Calu3 (cell line): ENCODE measurements around the gene CCNF. TPM values are rescaled to one million over a fixed set of nuclear protein-coding genes. Genes with fewer than 3 reads are reported as not detected.
"Not testable (repeated sequence)": the region's sequence is repeated elsewhere in the genome, so short reads cannot be mapped to it uniquely, and the experiment has no call there.

Source experiments
- BruUV-seq: library from RNA; stranded (reverse); fragments of 400-500 nt; replicated peaks from 2 replicates; lab custom pipeline; 2021; lab: Mats Ljungman, UMichigan
- CTCF ChIA-PET: fragments of 300-600 bp; sonication (Branson Sonifier 250); formaldehyde crosslinking; loops from one replicate; lab custom pipeline; 2022; ENCODE audit warnings: antibody characterized with exemption; lab: Charles Lee
- DNase-seq: peaks from one replicate; pipeline ENCODE4 v3.0.0; 2022
- H3K27ac Mint-ChIP-seq: one replicate; pipeline ENCODE4 v1.8.0; 2022; ENCODE audit warnings: mixed read lengths; ENCODE audit not compliant: unreplicated experiment
- H3K27me3 Mint-ChIP-seq: one replicate; pipeline ENCODE4 v1.8.0; 2022; ENCODE audit warnings: mixed read lengths; ENCODE audit not compliant: unreplicated experiment
- H3K36me3 Mint-ChIP-seq: one replicate; pipeline ENCODE4 v1.8.0; 2022; ENCODE audit warnings: mild to moderate bottlenecking, moderate library complexity, mixed read lengths; ENCODE audit not compliant: insufficient read depth, unreplicated experiment
- H3K4me1 Mint-ChIP-seq: one replicate; pipeline ENCODE4 v1.8.0; 2022; ENCODE audit warnings: mild to moderate bottlenecking, low read depth, mixed read lengths; ENCODE audit not compliant: unreplicated experiment
- H3K4me3 Mint-ChIP-seq: one replicate; pipeline ENCODE4 v1.8.0; 2022; ENCODE audit warnings: mild to moderate bottlenecking, low read depth, moderate library complexity, mixed read lengths; ENCODE audit not compliant: unreplicated experiment
- H3K9me3 Mint-ChIP-seq: one replicate; pipeline ENCODE4 v1.8.0; 2022; ENCODE audit warnings: low read depth, mixed read lengths; ENCODE audit not compliant: unreplicated experiment
- intact Hi-C: fragments of 100-400 bp; cut with micrococcal nuclease; formaldehyde crosslinking; loops from one replicate; pipeline ENCODE4 v1.10.0; 2022; ENCODE audit not compliant: unreplicated experiment
- total RNA-seq: library from RNA; stranded (reverse); gene quantifications from 2 replicates; pipeline ENCODE4 v1.2.3, GENCODE V29; 2022
- TF ChIP-seq, protein P1 (sequence below): fragments of 200-600 bp; IDR thresholded peaks from one replicate; pipeline ENCODE4 v1.8.0; 2022; ENCODE audit warnings: antibody characterized with exemption; ENCODE audit not compliant: unreplicated experiment

The CCNF gene
- total RNA-seq, 1 experiment from 2014 or later, result 54.5 TPM

- Mint-ChIP-seq H3K9me3 (no peaks in the 10 kb centered on the region), H3K27ac (no peak overlapping the region), H3K4me3 (no peak overlapping the region), H3K36me3 (peaks cover 65% of the 10 kb centered on the region), H3K4me1 (peaks cover 1% of the 10 kb centered on the region), H3K27me3 (no peaks in the 10 kb centered on the region)
- CTCF ChIA-PET, result no interaction called here
- TF ChIP-seq, protein P1, sequence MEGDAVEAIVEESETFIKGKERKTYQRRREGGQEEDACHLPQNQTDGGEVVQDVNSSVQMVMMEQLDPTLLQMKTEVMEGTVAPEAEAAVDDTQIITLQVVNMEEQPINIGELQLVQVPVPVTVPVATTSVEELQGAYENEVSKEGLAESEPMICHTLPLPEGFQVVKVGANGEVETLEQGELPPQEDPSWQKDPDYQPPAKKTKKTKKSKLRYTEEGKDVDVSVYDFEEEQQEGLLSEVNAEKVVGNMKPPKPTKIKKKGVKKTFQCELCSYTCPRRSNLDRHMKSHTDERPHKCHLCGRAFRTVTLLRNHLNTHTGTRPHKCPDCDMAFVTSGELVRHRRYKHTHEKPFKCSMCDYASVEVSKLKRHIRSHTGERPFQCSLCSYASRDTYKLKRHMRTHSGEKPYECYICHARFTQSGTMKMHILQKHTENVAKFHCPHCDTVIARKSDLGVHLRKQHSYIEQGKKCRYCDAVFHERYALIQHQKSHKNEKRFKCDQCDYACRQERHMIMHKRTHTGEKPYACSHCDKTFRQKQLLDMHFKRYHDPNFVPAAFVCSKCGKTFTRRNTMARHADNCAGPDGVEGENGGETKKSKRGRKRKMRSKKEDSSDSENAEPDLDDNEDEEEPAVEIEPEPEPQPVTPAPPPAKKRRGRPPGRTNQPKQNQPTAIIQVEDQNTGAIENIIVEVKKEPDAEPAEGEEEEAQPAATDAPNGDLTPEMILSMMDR, result no peak
- intact Hi-C loops, result loop anchor here (10.0 kb wide), 1 partner anchor 69 kb away; no protein-coding TSS in a partner anchor
- no TSS peak for BruUV-seq
- no peak for DNase-seq
Measured at GRCh38 chr16:2436110-2436509, 6.9 kb downstream of the CCNF start.

DNA sequence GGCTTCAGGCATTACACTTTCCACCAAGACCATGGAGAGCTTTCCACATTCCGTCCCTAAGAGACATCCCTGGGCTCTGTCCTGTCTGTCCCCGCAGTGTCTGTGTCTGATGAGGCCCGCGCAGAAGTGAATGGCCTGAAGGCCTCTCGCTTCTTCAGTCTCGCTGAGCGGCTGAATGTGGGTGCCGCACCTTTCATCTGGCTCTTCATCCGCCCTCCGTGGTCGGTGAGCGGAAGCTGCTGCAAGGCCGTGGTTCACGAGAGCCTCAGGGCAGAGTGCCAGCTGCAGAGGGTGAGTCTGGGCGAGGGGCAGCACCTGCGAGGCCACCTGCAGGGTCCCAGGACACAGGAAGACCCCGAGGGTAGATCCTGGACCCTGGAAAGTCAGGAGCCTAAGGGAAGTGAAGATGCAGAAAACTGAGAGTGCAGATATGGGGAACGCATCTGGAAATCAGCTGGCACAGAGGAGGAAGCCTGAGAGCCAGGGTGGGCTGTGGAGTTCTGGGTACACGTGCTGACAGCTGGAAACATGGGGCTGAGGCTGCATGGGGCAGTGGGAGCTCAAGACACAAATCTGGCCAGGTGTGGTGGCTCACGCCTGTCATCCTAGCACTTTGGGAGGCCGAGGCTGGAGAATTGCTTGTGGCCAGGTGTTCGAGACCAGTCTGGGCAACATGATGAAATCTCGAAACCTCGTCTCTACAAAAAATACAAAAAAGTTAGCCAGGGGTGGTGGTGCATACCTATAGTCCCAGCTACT lies 8.0 kb downstream of the CCNF start:
- intact Hi-C loops, result loop anchor here (10.0 kb wide), 1 partner anchor 68 kb away; no protein-coding TSS in a partner anchor
- peaks cover 65% of the 10 kb centered on the region for H3K36me3 Mint-ChIP-seq
- TF ChIP-seq, protein P1, result no peak
- no peaks in the 10 kb centered on the region for H3K9me3 Mint-ChIP-seq
- H3K27ac Mint-ChIP-seq, result no peak overlapping the region
- CTCF ChIA-PET, result no interaction called here
- H3K4me1 Mint-ChIP-seq, result no peaks in the 10 kb centered on the region
- H3K4me3 Mint-ChIP-seq, result no peak overlapping the region
- no TSS peak for BruUV-seq
- DNase-seq, result no peak
- no peaks in the 10 kb centered on the region for H3K27me3 Mint-ChIP-seq

DNA sequence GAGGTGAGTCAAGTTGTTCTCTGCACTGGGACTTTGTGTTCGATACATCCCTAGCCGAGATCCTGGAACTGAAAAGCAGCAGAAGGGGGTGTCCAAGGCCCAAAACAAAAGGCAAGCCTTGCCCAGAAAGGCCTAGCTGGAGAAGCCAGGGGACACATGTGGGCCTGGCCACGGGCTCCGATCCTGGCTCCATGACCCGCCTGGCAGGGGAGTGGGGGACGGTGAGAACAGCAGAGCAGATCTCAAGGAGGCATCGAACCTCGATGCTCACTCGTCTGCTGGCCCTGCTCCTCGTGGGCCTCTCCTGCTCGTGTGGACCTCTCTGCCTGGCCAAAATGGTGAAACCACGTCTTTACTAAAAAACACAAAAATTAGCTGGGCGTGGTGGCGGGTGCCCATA lies 8.9 kb downstream of the CCNF start:
- intact Hi-C loops, result loop anchor here (10.0 kb wide), 1 partner anchor 67 kb away; no protein-coding TSS in a partner anchor
- Mint-ChIP-seq H3K27ac (no peak overlapping the region), H3K27me3 (no peaks in the 10 kb centered on the region), H3K9me3 (no peaks in the 10 kb centered on the region), H3K4me3 (no peak overlapping the region), H3K4me1 (no peaks in the 10 kb centered on the region), H3K36me3 (peaks cover 64% of the 10 kb centered on the region)
- no peak for DNase-seq
- TF ChIP-seq, protein P1, result no peak
- CTCF ChIA-PET, result no interaction called here
- no TSS peak for BruUV-seq

- Mint-ChIP-seq H3K4me3 (no peak overlapping the region), H3K36me3 (peaks cover 67% of the 10 kb centered on the region), H3K9me3 (no peaks in the 10 kb centered on the region), H3K27ac (no peak overlapping the region), H3K27me3 (no peaks in the 10 kb centered on the region), H3K4me1 (no peaks in the 10 kb centered on the region)
- no peak for DNase-seq
- intact Hi-C loops, result loop anchor here (10.0 kb wide), 1 partner anchor 65 kb away; no protein-coding TSS in a partner anchor
- BruUV-seq, result no TSS peak
- CTCF ChIA-PET, result no interaction called here
- TF ChIP-seq, protein P1, result no peak
Measured at GRCh38 chr16:2439598-2439997, 10.4 kb downstream of the CCNF start.

DNA sequence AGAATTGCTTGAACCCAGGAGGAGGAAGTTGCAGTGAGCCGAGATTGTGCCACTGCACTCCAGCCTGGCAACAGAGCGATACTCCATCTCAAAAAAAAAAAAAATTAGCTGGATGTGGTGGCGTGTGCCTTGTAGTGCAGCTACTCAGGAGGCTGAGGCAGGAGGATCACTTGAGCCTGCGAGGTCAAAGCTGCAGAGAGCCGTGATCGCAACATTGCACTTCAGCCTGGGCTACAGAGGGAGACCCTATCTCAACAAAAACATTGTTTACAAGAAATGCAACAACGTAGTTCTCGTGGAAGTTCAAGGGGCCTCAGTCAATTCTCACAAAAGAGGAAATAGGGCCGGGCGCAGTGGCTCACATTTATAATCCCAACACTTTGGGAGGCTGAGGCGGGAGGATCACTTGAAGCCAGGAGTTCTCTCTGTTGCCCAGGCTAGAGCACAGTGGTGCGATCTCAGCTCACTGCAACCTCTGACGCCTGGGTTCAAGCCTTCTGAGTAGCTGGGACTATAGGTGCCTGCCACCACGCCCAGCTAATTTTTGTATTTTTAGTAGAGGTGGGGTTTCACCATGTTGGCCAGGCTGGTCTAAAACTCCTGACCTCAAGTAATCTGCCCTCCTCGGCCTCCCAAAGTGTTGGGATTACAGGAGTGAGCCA lies 12.0 kb downstream of the CCNF start:
- H3K4me3 Mint-ChIP-seq, H3K27ac Mint-ChIP-seq, H3K27me3 Mint-ChIP-seq, intact Hi-C loops, H3K9me3 Mint-ChIP-seq, BruUV-seq, DNase-seq, H3K4me1 Mint-ChIP-seq: not testable (repeated sequence)
- CTCF ChIA-PET, result interaction anchor here (0.6 kb wide), 1 partner anchor 320 kb away, joined by 3 read pairs; no protein-coding TSS in a partner anchor
- H3K36me3 Mint-ChIP-seq, result peaks cover 70% of the 10 kb centered on the region
